K562 (cell line): ENCODE data around the gene ZFP92. TPM values are rescaled to one million over a fixed set of nuclear protein-coding genes. Genes with fewer than 3 reads are reported as not detected.

ENCODE experiments used
- ATAC-seq: fragments of 200-7000 bp; cut with Tn5 transposase; 3 replicates; pipeline ENCODE4 v1.9.1; 2020; ENCODE audit warnings: moderate library complexity
- BruUV-seq: library from RNA; stranded (reverse); fragments of 400-500 nt; replicated peaks from 2 replicates; lab custom pipeline; 2021; lab: Mats Ljungman, UMichigan
- CTCF ChIA-PET: fragments of 300-600 bp; formaldehyde crosslinking; extraction: SDS; loops from one replicate; lab custom pipeline; 2021; ENCODE audit warnings: low intra/inter-chr PET ratio; lab: Yijun Ruan, JAX
- POLR2A ChIA-PET: fragments of 300-600, 350-650 bp; sonication (Branson Sonifier 250); formaldehyde crosslinking; extraction: SDS; loops from one replicate; lab custom pipeline; 2021; ENCODE audit warnings: antibody characterized with exemption, inconsistent platforms; lab: Yijun Ruan, JAX
- DNase-seq, 4 experiments: peaks; one replicate each; pipeline versions ENCODE4 v3.0.0 to v3.0.0-alpha.2; 2011 to 2018; ENCODE audit warnings: low spot score in 3 of 4, mixed read lengths in 3 of 4; ENCODE audit errors: extremely low read depth in 1 of 4
- FAIRE-seq: peaks from 2 replicates; lab custom pipeline; 2011; peaks lifted over from hg19 to GRCh38; lab: Jason Lieb, UNC
- H2AFZ ChIP-seq: 2 replicates; pipeline ENCODE4 v1.6.0; 2011; ENCODE audit warnings: low read depth, low read length, control low read depth, inconsistent platforms
- H3K27ac ChIP-seq: fragments of 200-600 bp; 3 replicates; pipeline ENCODE4 v1.8.0; 2011; ENCODE audit warnings: low read depth, mild to moderate bottlenecking, control low read depth, inconsistent platforms, low read length, moderate library complexity, mixed read lengths; ENCODE audit errors: extremely low read depth
- H3K27me3 ChIP-seq, 2 experiments: fragments of 300-600 bp in 1 of 2; 2 replicates in 1 of 2; 3 replicates in 1 of 2; pipeline versions ENCODE4 v1.6.0 to v1.8.0; 2011; ENCODE audit warnings: inconsistent platforms in 2 of 2, low read length in 2 of 2, mild to moderate bottlenecking in 1 of 2, mixed read lengths in 1 of 2, moderate library complexity in 1 of 2; ENCODE audit not compliant: control insufficient read depth in 2 of 2, insufficient read depth in 2 of 2
- H3K36me3 ChIP-seq: fragments of 300-600 bp; 3 replicates; pipeline ENCODE4 v1.8.0; 2011; ENCODE audit warnings: mild to moderate bottlenecking, low read length, inconsistent platforms; ENCODE audit not compliant: control insufficient read depth, insufficient read depth
- H3K4me1 ChIP-seq, 2 experiments: fragments of 200-600 bp in 1 of 2; replicated peaks in 1 of 2; 2 replicates in 1 of 2; 3 replicates in 1 of 2; pipeline versions ENCODE4 v1.5.1 to v1.8.0; 2011; ENCODE audit warnings: inconsistent platforms in 2 of 2, low read length in 2 of 2, mild to moderate bottlenecking in 1 of 2, mixed read lengths in 1 of 2, moderate library complexity in 1 of 2; ENCODE audit not compliant: control insufficient read depth in 2 of 2, insufficient read depth in 2 of 2
- H3K4me2 ChIP-seq: 2 replicates; pipeline ENCODE4 v1.6.1; 2011; ENCODE audit warnings: low read length, control low read depth, inconsistent platforms, mixed read lengths; ENCODE audit not compliant: insufficient read depth
- H3K4me3 ChIP-seq: fragments of 200-600 bp; sonication (generic), shearing (Covaris generic); 2 replicates; pipeline ENCODE4 v1.5.1; 2016; ENCODE audit warnings: control low read depth, inconsistent platforms
- H3K79me2 ChIP-seq: fragments of 200-600 bp; 3 replicates; pipeline ENCODE4 v1.8.0; 2011; ENCODE audit warnings: low read length, inconsistent platforms; ENCODE audit not compliant: control insufficient read depth, insufficient read depth
- H3K9ac ChIP-seq, 2 experiments: 2 replicates each; pipeline versions ENCODE4 v1.6.0 to v1.6.1; 2011; ENCODE audit warnings: low read depth in 2 of 2, low read length in 2 of 2, control low read depth in 1 of 2, inconsistent platforms in 1 of 2, mild to moderate bottlenecking in 1 of 2, mixed read lengths in 1 of 2; ENCODE audit not compliant: insufficient read depth in 1 of 2
- H3K9me1 ChIP-seq: one replicate; pipeline ENCODE4 v1.6.0; 2011; ENCODE audit warnings: inconsistent platforms, mild to moderate bottlenecking, low read length, moderate library complexity; ENCODE audit not compliant: control insufficient read depth, insufficient read depth
- H3K9me3 ChIP-seq: replicated peaks from 2 replicates; pipeline ENCODE4 v1.5.1; 2011; ENCODE audit warnings: low read depth, low read length, inconsistent platforms; ENCODE audit not compliant: control insufficient read depth, insufficient read depth
- H4K20me1 ChIP-seq: replicated peaks from 2 replicates; pipeline ENCODE4 v1.6.1; 2011; ENCODE audit warnings: low read length, inconsistent platforms, mixed read lengths; ENCODE audit not compliant: control insufficient read depth, insufficient read depth
- CBFA2T3 ChIP-seq: fragments of 450-650 bp; IDR thresholded peaks from 2 replicates; pipeline ENCODE4 v1.6.1; 2017
- HDAC8 ChIP-seq: fragments of 450-650 bp; IDR thresholded peaks from 2 replicates; pipeline ENCODE4 v1.6.1; 2016; ENCODE audit warnings: mild to moderate bottlenecking, missing genetic modification characterization, moderate library complexity, missing compliant biosample characterization
- KLF13 ChIP-seq: fragments of 450-650 bp; IDR thresholded peaks from 2 replicates; pipeline ENCODE4 v1.6.1; 2016; ENCODE audit warnings: missing genetic modification characterization, low read depth, mild to moderate bottlenecking, missing compliant biosample characterization, moderate library complexity, borderline replicate concordance
- L3MBTL2 ChIP-seq: fragments of 450-650 bp; IDR thresholded peaks from 2 replicates; pipeline ENCODE4 v1.6.1; 2016; ENCODE audit warnings: mild to moderate bottlenecking, moderate library complexity
- NFIC ChIP-seq: fragments of 450-650 bp; IDR thresholded peaks from 2 replicates; pipeline ENCODE4 v1.6.1; 2017; ENCODE audit warnings: mild to moderate bottlenecking, inconsistent platforms
- WGBS: fragments of 100-300 bp; shearing (Covaris generic); methylation state at CpG from one replicate; pipeline ENCODE4 v1.1.6; 2016; ENCODE audit warnings: low coverage, mixed read lengths; ENCODE audit not compliant: insufficient coverage; ENCODE audit errors: missing lambda C conversion rate; 5-methylcytosine and 5-hydroxymethylcytosine counted together
- in situ Hi-C: fragments of 300-500 bp; cut with MboI; formaldehyde crosslinking; loops from 4 replicates; pipeline ENCODE4 v1.15.0; 2018; ENCODE audit warnings: inconsistent platforms, mixed read lengths
- intact Hi-C: fragments of 100-400 bp; cut with micrococcal nuclease; formaldehyde crosslinking; loops from 2 replicates; pipeline ENCODE4 v1.14.2; 2022
- polyA plus RNA-seq, 8 experiments: library from polyadenylated mRNA; depleted of rRNA in 4 of 8; stranded (reverse) in 5 of 8; unstranded in 3 of 8; fragments of >200 nt; fragmentation: Nextera tagmentation in 2 of 8; fragmentation: Illumina TruSeq in 1 of 8; extraction: Ambion mirVana in 2 of 8; extraction: Trizol in 1 of 8; gene quantifications; 2 replicates each; pipeline versions ENCODE4 v1.2.1 to v1.2.3, GENCODE V29; 2011 to 2014; ENCODE audit warnings: inconsistent platforms in 1 of 8, missing spikeins in 1 of 8
- total RNA-seq, 7 experiments: library from RNA; depleted of rRNA in 6 of 7; stranded (reverse); fragments of >200 nt in 6 of 7; fragmentation: Illumina TruSeq in 2 of 7; extraction: Trizol in 2 of 7; gene quantifications; 2 replicates each; pipeline versions ENCODE4 v1.2.1 to v1.2.3, GENCODE V29; 2011 to 2021; ENCODE audit warnings: low replicate concordance in 1 of 7
- TF ChIP-seq, protein P1 (sequence below): fragments of 450-650 bp; IDR thresholded peaks from 2 replicates; pipeline ENCODE4 v1.6.1; 2014; ENCODE audit warnings: low read depth, mild to moderate bottlenecking, moderate library complexity, borderline replicate concordance

ZFP92 gene
- total and polyA plus RNA-seq, 9 of the 15 experiments (the other 6 are each of a cell fraction or from before 2014, with no cell fraction given) = 0.32 to 3.3 (median 1.8) TPM

DNA sequence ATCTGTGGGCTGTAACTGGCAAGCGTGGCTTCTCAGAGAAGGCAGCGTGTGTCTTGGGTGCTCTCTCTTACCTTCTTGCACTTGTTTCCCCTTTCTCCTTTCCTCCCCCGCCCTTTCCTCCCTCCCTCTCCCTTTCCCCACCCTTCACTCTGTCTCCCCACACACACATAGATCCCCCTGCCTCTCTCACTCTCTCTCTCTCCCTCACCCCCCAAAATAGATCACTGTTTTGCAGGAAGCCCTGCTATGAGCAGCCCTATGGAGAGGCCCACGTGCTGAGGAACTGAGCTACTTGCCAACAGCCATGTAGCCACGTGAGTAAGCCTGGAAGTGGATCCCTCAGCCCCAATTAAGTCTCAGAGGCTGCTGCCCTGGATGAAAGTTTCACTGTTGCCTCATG, 5.8 kb upstream of the ZFP92 start:
- H3K36me3 ChIP-seq = no peaks in the 10 kb centered on the region
- in situ Hi-C loops (no loop called here), intact Hi-C loops (no loop called here)
- H3K9me1 ChIP-seq = no peaks in the 10 kb centered on the region
- no TSS peak for BruUV-seq
- H3K4me2 ChIP-seq = no peak overlapping the region
- peaks cover 4 to 29% of the 10 kb centered on the region in 2 experiments; a peak in 4 of 5 replicates for H3K4me1 ChIP-seq
- no peaks in the 10 kb centered on the region for H3K27me3 ChIP-seq
- no peaks in the 10 kb centered on the region for H3K79me2 ChIP-seq
- TF ChIP-seq L3MBTL2 (0 out of 2 replicates have a peak, but pooled peaks have one; percentile 16), NFIC (no peak)
- no peak overlapping the region for H3K27ac ChIP-seq
- ChIA-PET CTCF (no interaction called here), POLR2A (interaction anchor here (0.6 kb wide), 1 partner anchor 220 kb away, joined by 3 read pairs; no protein-coding TSS in a partner anchor)
- DNase-seq (no peak), FAIRE-seq (no peak), ATAC-seq (no peak)
- H3K9ac ChIP-seq = no peak overlapping the region
- peak overlapping the region; percentile 44 for H2AFZ ChIP-seq
- no peaks in the 10 kb centered on the region for H3K9me3 ChIP-seq
- H4K20me1 ChIP-seq = no peaks in the 10 kb centered on the region
- 23% methylated on average over 4 of the region's 5 CpGs for WGBS
- no peak overlapping the region for H3K4me3 ChIP-seq

DNA sequence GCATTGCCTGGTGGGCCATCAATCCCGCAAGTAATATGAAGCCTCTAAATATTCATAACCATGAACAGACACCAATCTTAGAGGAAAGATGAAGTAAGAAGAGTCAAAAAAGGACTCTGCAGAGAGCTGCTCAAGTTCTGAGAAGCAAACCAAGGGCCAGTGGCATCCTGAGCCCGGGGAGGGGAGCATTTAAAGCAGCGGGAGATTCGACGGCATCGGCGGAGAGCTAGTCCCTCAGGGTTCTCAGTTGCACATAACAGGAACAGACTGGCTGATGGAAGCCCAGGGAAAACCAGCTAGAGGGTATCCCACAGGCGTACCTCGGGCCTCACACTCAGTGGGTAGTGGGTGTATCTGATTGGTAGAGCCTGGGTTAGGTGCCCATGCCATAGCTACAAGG, 5.3 kb upstream of the ZFP92 start:
- intact Hi-C loops = no loop called here
- no peak overlapping the region for H2AFZ ChIP-seq
- H3K27ac ChIP-seq = no peak overlapping the region
- CTCF ChIA-PET = no interaction called here
- FAIRE-seq = no peak
- H4K20me1 ChIP-seq = no peaks in the 10 kb centered on the region
- H3K9me3 ChIP-seq = no peaks in the 10 kb centered on the region
- no peaks in the 10 kb centered on the region for H3K27me3 ChIP-seq
- BruUV-seq = no TSS peak
- no peak for ATAC-seq
- DNase-seq = no peak
- no peak overlapping the region for H3K9ac ChIP-seq
- WGBS = 52% methylated on average over 9 of the region's 9 CpGs
- in situ Hi-C loops = no loop called here
- H3K9me1 ChIP-seq = no peaks in the 10 kb centered on the region
- POLR2A ChIA-PET = interaction anchor here (0.6 kb wide), 2 partner anchors 29 to 220 kb away, joined by 3 read pairs; no protein-coding TSS in a partner anchor
- no peaks in the 10 kb centered on the region for H3K79me2 ChIP-seq
- H3K4me3 ChIP-seq = no peak overlapping the region
- no peak overlapping the region for H3K4me2 ChIP-seq
- no peaks in the 10 kb centered on the region for H3K36me3 ChIP-seq
- peaks cover 9 to 34% of the 10 kb centered on the region in 2 experiments; a peak in 4 of 5 replicates for H3K4me1 ChIP-seq
- no peak for TF ChIP-seq CBFA2T3
- TF ChIP-seq KLF13 (tag) = no peak
- no peak for TF ChIP-seq HDAC8
- TF ChIP-seq, protein P1, sequence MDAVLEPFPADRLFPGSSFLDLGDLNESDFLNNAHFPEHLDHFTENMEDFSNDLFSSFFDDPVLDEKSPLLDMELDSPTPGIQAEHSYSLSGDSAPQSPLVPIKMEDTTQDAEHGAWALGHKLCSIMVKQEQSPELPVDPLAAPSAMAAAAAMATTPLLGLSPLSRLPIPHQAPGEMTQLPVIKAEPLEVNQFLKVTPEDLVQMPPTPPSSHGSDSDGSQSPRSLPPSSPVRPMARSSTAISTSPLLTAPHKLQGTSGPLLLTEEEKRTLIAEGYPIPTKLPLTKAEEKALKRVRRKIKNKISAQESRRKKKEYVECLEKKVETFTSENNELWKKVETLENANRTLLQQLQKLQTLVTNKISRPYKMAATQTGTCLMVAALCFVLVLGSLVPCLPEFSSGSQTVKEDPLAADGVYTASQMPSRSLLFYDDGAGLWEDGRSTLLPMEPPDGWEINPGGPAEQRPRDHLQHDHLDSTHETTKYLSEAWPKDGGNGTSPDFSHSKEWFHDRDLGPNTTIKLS = no peak
